Stimulated activated CD4-positive, alpha-beta T cell treated with anti-CD3 and anti-CD28 coated beads, Interleukin-1b, Interleukin-23, amount 100 ng/mL, for 48 hours (primary cell): ENCODE measurements around the gene MS4A5.
"Not testable (repeated sequence)": the region's sequence is repeated elsewhere in the genome, so short reads cannot be mapped to it uniquely, and the experiment has no call there.

Experiments used
- DNase-seq: peaks from one replicate; pipeline ENCODE4 v3.0.0-alpha.2; 2020

Gene MS4A5

DNA sequence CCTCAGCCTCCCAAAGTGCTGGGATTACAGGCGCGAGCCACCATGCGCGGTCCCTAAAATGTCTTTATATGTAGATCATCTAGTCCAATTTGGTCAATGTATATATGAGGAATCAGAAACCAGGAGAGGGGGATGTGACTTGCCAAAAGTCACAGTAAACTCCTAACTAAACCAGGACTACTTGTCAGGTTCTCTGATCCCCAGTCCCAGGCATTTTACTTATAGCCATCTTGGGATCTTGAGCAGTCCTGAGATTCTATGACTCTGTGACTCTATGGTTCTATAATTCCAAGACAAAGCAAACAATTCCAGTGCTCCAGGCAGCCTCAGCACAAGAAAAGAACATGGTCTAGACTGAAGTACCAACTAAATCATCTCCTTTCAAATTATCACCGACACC, at the start of gene MS4A5:
TSS of gene MS4A5 (plus strand) at position 301 of the 400 bp plus-strand sequence. CDS start 103 bp downstream, outside the sequence.
- DNase-seq = no peak

DNA sequence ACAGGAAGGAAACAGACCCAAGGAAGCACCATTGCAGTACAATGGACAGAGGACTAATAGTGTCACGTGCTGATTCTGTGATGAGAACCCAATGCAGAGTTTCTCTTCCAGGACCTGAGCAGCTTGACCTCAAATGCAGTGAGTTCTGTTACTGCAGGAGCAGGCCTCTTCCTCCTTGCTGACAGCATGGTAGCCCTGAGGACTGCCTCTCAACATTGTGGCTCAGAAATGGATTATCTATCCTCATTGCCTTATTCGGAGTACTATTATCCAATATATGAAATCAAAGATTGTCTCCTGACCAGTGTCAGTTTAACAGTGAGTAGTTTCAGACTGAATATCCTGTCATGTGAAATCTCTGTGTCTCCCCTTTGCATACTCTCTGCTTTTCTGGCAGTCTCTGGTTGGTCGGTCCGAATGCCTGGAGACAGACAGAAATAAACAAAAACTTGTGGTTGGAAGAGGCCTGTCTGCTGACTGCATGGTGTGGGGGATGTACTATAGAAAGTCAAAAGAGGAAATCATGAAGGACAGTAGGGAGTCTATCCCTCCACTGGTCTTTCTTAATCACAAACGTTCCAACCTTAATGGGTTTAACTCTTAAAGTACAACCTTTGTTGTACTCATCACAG, 40.0 kb upstream of the MS4A5 start:
- DNase-seq = no peak

DNA sequence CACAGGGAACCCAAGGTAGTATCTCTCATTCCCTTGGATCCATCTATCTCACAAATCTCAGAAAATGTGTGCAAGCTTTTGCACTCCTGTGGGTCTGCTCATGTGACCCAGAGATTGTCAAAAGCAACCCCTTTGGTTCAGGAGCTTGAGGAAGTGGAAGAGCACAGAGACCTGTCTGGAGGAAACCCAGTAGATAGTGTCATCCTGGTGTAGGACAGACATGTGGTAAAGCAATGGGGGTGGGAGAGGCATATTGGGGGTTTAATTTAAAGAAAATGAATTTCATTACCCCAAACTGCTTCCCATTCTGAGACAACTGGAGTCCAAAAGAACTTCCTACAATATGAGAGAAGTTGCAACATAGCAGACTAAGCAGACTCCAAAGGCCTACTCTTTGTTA, 39.0 kb upstream of the MS4A5 start:
- no peak for DNase-seq

DNA sequence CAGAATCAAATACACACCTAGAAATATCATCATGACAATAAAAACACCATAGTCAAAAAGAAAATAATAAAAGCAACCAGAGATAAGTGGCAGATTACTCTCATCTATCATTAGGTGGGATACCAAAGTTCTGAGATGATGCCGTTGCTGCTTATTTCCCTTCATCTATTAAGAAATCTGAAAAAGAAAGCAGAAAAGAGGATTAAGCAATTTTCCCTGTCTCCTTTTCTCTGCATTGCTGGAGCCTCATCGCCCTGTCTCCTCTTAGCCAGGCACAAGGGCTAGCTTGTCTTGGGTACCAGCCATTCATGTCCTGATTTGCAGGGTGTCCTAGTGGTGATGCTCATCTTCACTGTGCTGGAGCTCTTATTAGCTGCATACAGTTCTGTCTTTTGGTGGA, 37.0 kb upstream of the MS4A5 start:
- DNase-seq = no peak

DNA sequence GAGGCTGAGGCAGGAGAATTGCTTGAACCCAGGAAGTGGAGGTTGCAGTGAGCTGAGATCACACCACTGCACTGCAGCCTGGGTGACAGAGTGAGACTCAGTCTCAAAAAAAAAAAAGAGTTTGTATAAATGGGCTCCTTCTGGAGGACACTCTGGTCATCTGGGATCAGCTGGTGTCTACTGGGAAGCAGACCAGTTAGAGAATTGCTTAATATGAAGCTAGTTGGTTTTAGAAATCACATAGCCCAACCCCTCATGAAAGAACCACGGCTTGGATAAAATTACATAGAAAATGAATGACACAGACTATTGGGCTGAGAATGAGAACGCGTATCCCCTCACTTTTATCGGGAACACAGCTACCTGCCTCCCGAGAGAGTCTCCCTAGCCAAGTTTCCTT, 36.4 kb upstream of the MS4A5 start:
- DNase-seq = no peak

DNA sequence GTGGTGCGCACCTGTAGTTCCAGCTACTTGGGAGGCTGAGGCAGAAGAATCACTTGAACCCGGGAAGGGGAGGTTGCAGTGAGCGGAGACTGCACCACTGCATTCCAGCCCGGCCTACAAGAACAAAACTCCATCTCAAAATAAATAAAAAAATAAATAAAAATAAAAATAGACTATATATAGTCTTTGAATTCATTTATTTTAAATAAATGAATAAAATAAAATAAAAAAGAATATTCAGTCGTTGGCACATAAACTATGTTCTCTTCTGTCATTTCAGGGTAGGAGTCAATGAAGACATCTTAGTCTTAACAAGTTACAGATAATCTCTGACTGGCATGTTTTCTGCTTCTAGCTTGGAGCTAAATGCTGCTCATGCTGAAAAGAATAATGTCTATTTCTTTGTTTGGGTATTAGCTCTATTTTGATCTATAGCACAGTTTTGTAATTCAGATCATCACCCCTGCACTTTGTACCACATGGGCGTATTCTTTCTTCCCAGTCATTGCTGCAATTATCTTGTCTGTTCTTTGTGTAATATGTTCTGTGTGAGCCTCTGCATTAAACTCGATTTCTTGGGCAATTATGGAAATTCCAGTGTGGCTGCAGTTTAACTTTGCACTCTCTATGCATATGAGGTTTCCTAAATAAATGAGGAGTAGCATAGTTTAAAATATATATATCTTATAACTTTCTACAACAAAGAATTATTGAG, 34.5 kb upstream of the MS4A5 start:
- DNase-seq = no peak

- peak; percentile 1 for DNase-seq
Measured at GRCh38 chr11:60396382-60396781, 33.0 kb upstream of the MS4A5 start, which contains the start of gene MS4A14. TSS of gene MS4A14 (plus strand) at chr11:60396459. CDS start at chr11:60396579, 120 bp downstream.

GRCh38 chr11:60396799-60397198, 32.6 kb upstream of the MS4A5 start:
- no peak for DNase-seq

- DNase-seq = no peak
Measured at GRCh38 chr11:60420015-60420414, 9.4 kb upstream of the MS4A5 start.

GRCh38 chr11:60422609-60423008, 6.8 kb upstream of the MS4A5 start:
- no peak for DNase-seq

DNA sequence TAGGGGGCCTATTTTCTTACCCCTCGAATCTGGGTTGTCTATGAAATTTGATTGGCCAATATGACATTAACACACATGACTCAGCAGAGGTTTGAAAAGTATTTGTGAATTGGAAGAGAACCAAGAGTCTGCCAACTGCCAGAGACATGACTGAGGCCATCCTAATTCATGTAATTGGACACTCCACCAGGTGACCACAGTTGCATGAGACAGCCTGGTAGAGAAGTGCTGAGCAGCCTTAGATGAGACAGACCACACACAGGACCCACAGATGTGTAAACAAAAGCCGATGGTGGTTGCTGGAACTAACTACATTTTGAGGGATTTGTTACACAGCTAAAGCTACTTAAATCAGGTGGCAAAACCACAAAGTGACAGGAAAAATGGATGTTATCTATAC, 855 bp upstream of the MS4A5 start:
- DNase-seq = no peak

DNA sequence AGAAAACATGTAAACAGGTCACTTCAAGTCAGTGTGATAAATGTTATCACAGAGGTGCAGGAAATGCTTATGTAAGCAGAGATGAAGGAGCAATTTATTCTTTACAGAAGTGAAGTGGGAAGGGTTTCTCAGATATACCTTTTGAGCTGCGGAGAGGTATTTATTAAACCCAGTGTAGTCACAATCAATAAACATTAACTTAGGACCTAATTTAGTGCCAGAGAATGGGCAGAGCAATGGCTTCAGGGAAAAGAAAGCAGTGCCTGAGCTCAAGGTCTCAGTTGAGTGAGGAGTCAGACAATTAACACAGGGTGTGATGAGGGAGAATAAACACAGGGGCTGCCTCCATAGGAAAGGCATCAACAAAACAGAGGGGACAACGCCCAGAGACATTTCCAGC, 1.9 kb downstream of the MS4A5 start:
- no peak for DNase-seq

DNA sequence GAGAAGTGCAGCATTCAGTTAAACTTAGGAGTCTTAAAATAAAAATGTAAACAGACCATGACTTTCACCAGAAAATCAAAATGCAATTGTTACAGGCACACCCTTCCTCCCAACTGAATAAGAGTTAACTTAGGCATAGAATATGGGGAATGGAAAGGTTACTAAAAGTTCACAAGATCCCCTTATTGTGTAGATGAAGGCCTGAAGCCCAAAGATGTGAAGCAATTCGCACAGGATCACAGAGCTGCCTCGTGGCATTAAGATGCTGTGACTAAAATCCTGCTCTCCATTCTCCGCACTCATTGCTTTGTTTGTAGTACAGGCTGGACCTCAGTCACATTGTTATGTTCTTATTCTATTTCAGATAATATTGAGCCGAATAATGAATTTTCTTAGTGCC, 4.0 kb downstream of the MS4A5 start:
- DNase-seq = no peak

- no peak for DNase-seq
Measured at GRCh38 chr11:60447070-60447469, 17.7 kb downstream of the MS4A5 start.

DNA sequence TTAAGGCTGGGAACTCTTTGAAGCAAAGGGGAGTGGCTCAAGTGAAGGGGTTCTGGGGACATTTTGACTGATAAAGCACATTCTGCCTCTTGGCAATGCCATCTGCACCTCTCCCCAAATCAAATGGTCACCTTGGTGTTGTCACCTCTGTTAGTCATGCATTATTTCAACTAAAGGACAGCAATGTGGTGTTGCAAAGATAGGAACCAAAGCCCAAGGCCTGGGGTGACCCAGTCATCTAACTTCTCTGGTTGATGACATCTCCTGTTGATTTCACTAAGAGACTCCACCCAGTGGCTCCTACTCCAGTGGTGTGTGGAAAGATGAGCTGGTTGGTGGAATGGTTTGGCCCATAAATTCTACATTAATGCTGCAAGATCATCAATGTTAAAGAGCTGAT, 18.5 kb downstream of the MS4A5 start:
- no peak for DNase-seq

DNA sequence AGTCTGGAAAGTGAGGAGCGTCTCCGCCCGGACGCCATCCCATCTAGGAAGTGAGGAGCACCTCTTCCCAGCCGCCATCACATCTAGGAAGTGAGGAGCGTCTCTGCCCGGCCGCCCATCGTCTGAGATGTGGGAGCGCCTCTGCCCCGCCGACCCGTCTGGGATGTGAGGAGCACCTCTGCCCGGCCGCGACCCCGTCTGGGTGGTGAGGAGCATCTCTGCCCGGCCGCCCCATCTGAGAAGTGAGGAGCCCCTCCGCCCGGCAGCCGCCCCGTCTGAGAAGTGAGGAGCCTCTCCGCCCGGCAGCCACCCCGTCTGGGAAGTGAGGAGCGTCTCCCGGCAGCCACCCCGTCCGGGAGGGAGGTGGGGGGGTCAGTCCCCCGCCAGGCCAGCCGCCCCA, 21.8 kb downstream of the MS4A5 start:
- DNase-seq = not testable (repeated sequence)

- DNase-seq = no peak
Measured at GRCh38 chr11:60454212-60454611, 24.8 kb downstream of the MS4A5 start.

DNA sequence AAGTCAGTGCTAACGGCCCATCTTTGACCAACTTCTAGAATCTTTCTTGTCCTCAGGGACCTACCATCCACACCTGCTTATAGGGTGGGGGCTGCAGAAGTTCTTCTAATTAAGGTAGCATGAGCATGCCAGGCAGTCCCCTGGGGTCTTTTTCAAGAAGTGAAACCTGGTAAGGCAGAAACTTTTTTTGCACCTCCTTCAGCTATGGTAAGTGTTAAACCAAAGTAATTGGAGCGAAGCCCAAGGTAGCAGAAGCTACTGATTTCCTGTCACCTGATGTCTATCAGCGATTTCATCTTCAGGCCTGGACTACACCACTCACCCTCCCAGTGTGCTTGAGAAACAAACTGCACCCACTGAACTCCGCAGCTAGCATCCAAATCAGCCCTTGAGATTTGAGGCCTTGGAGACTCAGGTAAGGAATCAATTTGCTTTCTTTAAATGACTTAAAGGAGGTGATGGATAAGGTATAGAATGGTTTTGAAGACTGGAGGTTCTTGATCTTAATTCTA, 26.2 kb downstream of the MS4A5 start, which contains the start of gene MS4A1:
TSS of gene MS4A1 (plus strand) at position 317 of the 512 bp plus-strand sequence. CDS start 6,528 bp downstream, outside the sequence.
- DNase-seq = no peak

DNA sequence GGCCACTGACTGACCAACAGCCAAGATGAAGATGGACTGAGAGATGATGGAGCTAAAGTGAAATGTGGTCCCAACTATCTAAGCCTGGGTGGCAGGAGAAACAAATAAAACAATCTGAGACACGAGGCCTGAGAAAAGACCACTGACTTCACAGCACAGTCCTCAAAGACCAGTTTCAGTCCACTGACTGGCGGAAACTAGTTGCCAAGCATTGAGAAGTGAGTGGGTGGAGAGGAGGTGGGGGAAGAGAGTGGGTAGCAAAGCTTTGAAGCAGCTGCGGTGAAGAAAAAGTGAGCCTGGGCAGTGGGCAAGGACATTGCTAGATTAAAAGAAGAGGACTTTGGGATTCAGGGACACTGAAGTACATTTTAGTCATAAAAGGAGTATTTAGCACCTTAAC, 28.2 kb downstream of the MS4A5 start:
- DNase-seq = no peak

DNA sequence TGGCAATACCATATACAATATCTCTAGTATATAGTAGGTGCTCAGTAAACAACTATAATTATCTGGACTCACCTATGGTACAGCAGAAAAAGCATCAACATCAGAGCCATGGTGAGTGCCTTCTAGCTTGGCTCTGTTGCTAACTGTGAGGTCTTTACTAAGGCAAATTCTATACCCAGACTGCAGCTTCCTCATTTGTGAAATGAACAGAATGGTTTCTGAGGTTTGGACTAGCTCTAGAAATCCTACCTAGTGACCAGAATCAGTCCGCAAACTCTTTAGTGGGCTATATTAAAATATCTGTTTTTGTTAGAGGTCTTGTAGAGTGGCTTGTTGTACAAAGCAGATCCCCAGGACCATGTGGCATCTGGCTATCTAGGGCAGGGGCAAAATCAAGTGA, 30.0 kb downstream of the MS4A5 start:
- DNase-seq = no peak

GRCh38 chr11:60468829-60469228, 39.5 kb downstream of the MS4A5 start:
- DNase-seq = no peak

DNA sequence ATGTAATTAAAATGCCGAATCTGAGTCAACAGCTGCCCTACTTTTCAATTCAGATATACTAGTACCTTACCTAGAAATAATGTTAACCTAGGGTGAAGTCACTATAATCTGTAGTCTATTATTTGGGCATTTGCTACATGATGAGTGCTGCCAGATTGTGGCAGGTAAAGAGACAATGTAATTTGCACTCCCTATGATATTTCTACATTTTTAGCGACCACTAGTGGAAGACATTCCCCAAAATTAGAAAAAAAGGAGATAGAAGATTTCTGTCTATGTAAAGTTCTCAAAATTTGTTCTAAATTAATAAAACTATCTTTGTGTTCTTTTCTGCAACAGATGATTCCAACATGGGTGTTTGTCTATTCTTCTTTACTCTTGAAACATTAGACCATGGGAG, 40.4 kb downstream of the MS4A5 start:
- DNase-seq = no peak

DNA sequence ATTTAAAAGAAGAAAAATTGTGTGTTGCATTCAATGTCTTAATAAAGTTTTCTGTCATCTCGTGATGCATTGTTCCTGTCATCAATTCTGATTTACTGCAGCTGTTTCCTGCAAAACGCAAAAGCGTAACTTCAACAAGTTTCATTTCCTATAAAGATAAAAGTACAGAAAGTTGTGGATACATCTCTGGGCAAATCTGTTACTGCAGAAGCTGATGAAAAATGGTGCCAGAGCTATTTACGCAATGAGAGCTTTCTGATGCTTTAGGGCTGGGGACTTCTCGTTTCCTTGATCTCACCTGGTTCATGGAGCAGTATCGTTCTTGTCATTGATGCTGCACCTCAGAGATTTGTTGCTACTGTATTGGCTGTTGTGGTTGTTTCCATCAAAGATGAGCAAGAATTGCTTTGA, 47.7 kb downstream of the MS4A5 start:
- no peak for DNase-seq

DNA sequence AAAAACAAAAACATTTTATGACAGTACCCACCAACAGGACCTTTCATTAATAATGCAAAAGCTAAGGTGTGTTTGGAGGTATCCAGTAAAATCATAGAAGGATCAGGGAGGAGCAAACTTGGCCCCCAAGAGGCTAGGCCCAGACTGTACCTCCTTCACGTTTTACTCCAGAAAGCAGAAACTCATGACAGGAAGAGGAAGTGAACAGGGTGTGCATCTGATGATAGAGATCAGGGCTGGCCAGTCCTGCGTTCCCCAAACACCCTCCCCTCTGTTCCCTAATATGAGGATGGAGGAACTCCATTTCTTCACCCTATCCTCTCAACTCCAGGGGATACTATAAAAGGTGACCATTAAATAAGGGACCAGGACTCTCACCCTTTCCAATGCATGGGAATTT, 53.0 kb downstream of the MS4A5 start:
- DNase-seq = no peak
